ENCODE data around the gene TYW5.

GRCh38 chr2:199979832-199980628 is 24.7 kb upstream of the TYW5 start:
- TF ChIP-seq POLR2A (IDR thresholded peaks at IDR 0.05; ENCODE audit: low read length) (no peak), GATA1 (IDR thresholded peaks at IDR 0.05; ENCODE audit: low read depth, low read length) (no peak)

All from erythroblast (primary cell).